ENCODE data around the gene LPO.

The LPO gene

DNA sequence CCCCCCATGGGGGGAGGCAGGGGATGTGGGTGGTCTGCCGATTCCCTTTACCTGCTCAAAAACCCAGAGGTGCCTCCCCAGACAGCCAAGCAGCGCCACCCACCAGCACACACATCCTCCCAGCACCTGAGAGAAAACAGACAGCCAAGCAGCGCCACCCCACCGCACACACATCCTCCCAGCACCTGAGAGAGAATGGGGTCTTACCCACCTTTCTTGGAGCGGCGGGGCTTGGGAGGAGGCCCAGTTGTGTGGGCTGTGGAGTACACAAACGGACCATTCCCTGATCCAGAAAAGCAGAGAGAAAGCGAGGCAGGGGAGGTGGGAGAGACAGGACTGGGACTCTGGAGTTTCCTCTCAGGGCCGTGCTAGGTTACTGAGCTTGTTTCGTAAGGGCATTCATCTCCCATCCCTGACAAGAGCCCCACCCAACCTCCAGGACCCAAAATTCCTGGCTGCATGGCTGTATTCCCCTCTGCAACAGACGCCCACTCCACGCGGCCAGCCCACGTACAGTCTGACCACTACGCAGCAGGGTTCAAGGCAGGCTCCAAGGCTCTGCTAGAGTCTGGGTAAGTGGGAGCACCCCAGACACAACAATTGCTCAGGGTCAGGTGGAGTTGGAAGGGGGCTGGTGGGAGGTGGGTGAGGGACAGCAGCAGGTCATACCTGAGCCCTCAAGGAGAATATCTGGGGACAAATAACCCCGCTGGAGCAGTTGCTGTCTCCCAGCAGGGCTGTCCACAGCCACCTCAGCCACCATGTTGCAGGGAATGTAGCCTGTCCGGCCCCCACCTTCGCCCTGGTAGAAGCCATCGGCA lies 68.0 kb downstream of the LPO start:
- Histone ChIP-seq H3K27me3 (ENCODE audit: control insufficient read depth in 1 of 2, insufficient read depth in 2 of 2, low read length in 2 of 2) (no peaks in the 10 kb centered on the region), H3K4me1 (ENCODE audit: control insufficient read depth, insufficient read depth, low read length) (no peaks in the 10 kb centered on the region), H3K9me3 (ENCODE audit: control insufficient read depth in 2 of 2, low read length in 2 of 2) (no peaks in the 10 kb centered on the region), H3K36me3 (ENCODE audit: control insufficient read depth in 2 of 2, insufficient read depth in 2 of 2, low read length in 2 of 2) (peaks cover 0 to 6% of the 10 kb centered on the region in 2 donors), H3K4me3 (ENCODE audit: low read length in 2 of 2) (no peak overlapping the region), H3K9ac (ENCODE audit: low read length in 2 of 2) (no peak overlapping the region), H3K27ac (ENCODE audit: low read length) (no peak overlapping the region)

DNA sequence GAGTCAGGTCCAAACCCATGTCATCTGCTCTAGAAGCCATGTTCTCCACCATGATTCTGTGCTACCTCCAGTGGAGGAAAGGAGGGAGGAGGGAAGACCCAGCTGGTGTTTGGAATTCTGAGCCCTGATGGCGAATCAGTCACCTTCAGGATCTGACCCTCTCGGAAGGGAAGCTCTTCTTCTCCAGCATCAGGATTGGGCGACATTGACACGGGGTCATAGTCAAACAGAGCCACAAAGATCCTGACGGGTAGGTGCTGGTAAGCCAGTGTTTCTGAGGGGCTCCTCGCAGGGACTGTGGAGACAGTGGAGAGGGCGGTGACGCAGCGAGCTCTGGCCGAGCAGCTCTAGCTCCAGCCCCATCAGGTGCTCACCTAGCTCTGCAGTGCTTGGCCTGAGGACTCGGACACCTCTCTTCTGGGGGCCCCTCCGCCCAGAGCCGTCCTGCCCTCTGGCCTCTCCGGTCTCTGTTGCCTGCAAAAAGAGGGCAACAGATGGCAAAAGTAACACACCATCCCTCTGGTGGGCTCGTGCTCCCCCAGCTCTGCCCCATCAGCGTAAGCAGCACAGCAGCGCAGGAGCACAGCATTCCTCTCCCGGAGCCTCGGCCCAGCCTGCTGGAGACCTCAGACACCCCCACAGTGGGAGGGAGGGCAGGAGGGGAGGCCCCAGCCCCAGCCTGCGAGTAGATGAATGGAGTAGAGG lies 69.2 kb downstream of the LPO start:
- Histone ChIP-seq H3K9me3 (ENCODE audit: control insufficient read depth in 2 of 2, low read length in 2 of 2) (no peaks in the 10 kb centered on the region), H3K27me3 (ENCODE audit: control insufficient read depth in 1 of 2, insufficient read depth in 2 of 2, low read length in 2 of 2) (no peaks in the 10 kb centered on the region), H3K9ac (ENCODE audit: low read length in 2 of 2) (no peak overlapping the region), H3K4me1 (ENCODE audit: control insufficient read depth, insufficient read depth, low read length) (no peaks in the 10 kb centered on the region), H3K4me3 (ENCODE audit: low read length in 2 of 2) (no peak overlapping the region), H3K27ac (ENCODE audit: low read length) (no peak overlapping the region), H3K36me3 (ENCODE audit: control insufficient read depth in 2 of 2, insufficient read depth in 2 of 2, low read length in 2 of 2) (peaks cover 0 to 6% of the 10 kb centered on the region in 2 donors)

DNA sequence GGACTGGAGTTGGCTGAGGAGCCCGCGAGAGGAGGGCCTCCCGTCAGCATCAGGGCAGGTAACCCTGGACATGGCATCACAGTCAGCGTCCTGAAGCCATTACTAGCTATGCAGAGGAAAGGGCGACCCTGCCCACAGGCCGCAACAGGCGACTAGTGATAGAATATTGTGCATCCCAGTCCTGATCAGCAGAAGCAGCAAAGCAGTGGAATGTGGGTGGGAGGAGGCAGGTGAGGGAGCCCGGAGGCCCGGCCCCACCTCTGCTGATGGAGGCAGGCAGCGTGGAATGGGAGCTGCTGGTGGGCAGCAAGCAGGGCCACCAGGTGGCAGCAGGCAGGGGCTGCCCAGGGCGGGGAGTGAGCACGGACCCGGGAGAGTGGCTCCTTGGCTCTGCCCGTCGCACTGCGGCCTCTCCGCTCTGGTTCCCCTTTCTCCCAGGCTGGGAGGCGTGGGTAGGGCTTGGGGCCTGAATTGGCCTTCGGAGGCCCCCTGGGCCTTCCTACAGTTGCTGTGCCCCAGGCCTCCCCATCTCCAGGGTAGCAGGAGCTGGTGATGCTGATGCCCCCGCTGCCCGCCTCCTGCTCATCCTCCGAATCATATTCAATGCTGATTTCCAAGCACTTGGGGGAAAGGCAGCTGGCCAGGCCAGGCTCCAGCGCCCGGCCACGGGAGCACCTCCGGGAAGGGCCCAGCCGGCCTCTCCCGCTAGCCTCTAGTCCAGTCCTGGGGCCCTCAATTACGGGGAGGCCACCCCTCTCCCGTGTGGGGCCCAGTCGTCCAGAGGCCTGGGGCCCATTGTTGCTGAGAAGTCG lies 70.0 kb downstream of the LPO start:
- Histone ChIP-seq H3K9me3 (ENCODE audit: control insufficient read depth in 2 of 2, low read length in 2 of 2) (no peaks in the 10 kb centered on the region), H3K4me3 (ENCODE audit: low read length in 2 of 2) (no peak overlapping the region), H3K27ac (ENCODE audit: low read length) (no peak overlapping the region), H3K9ac (ENCODE audit: low read length in 2 of 2) (no peak overlapping the region), H3K36me3 (ENCODE audit: control insufficient read depth in 2 of 2, insufficient read depth in 2 of 2, low read length in 2 of 2) (peaks cover 0 to 6% of the 10 kb centered on the region in 2 donors), H3K27me3 (ENCODE audit: control insufficient read depth in 1 of 2, insufficient read depth in 2 of 2, low read length in 2 of 2) (no peaks in the 10 kb centered on the region), H3K4me1 (ENCODE audit: control insufficient read depth, insufficient read depth, low read length) (no peaks in the 10 kb centered on the region)

DNA sequence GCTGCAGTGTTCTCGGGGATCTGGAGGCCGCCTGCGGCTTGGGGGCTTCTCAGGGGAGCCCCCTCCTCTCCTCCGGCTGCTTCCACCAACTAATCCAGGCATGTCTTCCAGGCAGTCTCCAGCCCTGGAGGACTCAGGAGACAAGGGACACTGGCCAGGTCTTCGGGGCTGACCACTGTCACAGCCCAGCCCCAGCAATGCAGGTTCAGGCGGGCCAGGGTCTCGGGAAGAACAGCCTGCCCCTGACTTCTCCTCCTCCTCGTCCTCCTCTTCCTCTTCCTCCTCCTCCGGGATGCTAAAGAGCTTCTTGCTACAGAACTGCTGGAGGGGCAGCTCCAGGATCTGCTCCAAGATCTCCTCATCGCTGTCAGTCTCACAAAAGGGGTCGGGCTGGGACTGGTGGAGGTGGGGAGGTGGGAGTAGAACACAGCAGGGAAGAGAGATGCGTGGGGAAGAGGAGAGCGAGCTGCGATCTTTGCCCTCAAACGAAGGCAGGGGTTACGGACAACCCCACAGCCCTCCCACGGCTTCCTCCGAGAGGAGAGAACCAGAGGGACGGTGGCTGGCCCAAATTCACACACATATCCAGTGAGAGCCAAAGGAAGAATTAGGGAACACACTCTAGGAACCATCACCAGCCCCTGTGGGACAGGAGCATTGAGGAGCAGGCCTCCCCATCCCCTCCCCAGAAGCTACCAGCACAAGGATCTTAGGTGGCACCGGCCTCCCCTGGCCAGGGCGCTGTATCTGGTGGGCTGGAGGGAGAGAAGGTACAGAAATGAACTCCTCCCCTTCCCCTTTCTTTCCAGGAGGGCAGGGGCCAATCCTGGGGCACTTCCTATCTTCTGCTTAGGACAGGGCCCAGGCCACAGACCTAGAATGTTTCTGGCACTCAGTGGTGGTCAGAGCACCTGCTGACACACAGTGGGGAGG lies 70.9 kb downstream of the LPO start:
- no peaks in the 10 kb centered on the region for H3K4me1 ChIP-seq (ENCODE audit: control insufficient read depth, insufficient read depth, low read length)
- peaks cover 0 to 6% of the 10 kb centered on the region in 2 donors for H3K36me3 ChIP-seq (ENCODE audit: control insufficient read depth in 2 of 2, insufficient read depth in 2 of 2, low read length in 2 of 2)
- H3K9ac ChIP-seq (ENCODE audit: low read length in 2 of 2) = no peak overlapping the region
- H3K27ac ChIP-seq (ENCODE audit: low read length) = no peak overlapping the region
- H3K9me3 ChIP-seq (ENCODE audit: control insufficient read depth in 2 of 2, low read length in 2 of 2) = no peaks in the 10 kb centered on the region
- no peaks in the 10 kb centered on the region for H3K27me3 ChIP-seq (ENCODE audit: control insufficient read depth in 1 of 2, insufficient read depth in 2 of 2, low read length in 2 of 2)
- no peak overlapping the region for H3K4me3 ChIP-seq (ENCODE audit: low read length in 2 of 2)

DNA sequence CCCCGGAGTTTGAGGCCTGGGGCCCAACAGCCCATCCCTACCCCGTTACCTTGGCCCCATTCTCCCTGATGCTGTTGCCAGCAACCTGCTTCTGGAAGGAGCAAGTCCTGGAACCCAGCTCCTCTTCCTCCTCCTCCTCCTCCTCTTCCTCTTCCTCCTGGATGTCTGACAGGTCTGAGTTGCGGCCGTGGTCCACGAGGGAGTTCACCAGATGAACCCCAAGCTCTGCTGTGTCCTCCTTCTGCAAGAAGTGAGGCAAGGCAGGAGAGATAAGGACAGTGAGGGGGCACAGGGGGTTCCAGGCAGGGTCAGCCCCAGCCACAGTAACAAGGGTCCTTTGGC lies 71.5 kb downstream of the LPO start:
- no peaks in the 10 kb centered on the region for H3K27me3 ChIP-seq (ENCODE audit: control insufficient read depth in 1 of 2, insufficient read depth in 2 of 2, low read length in 2 of 2)
- no peaks in the 10 kb centered on the region for H3K4me1 ChIP-seq (ENCODE audit: control insufficient read depth, insufficient read depth, low read length)
- peaks cover 0 to 7% of the 10 kb centered on the region in 2 donors for H3K36me3 ChIP-seq (ENCODE audit: control insufficient read depth in 2 of 2, insufficient read depth in 2 of 2, low read length in 2 of 2)
- no peak overlapping the region for H3K27ac ChIP-seq (ENCODE audit: low read length)
- H3K4me3 ChIP-seq (ENCODE audit: low read length in 2 of 2) = no peak overlapping the region
- H3K9me3 ChIP-seq (ENCODE audit: control insufficient read depth in 2 of 2, low read length in 2 of 2) = no peaks in the 10 kb centered on the region
- H3K9ac ChIP-seq (ENCODE audit: low read length in 2 of 2) = no peak overlapping the region

DNA sequence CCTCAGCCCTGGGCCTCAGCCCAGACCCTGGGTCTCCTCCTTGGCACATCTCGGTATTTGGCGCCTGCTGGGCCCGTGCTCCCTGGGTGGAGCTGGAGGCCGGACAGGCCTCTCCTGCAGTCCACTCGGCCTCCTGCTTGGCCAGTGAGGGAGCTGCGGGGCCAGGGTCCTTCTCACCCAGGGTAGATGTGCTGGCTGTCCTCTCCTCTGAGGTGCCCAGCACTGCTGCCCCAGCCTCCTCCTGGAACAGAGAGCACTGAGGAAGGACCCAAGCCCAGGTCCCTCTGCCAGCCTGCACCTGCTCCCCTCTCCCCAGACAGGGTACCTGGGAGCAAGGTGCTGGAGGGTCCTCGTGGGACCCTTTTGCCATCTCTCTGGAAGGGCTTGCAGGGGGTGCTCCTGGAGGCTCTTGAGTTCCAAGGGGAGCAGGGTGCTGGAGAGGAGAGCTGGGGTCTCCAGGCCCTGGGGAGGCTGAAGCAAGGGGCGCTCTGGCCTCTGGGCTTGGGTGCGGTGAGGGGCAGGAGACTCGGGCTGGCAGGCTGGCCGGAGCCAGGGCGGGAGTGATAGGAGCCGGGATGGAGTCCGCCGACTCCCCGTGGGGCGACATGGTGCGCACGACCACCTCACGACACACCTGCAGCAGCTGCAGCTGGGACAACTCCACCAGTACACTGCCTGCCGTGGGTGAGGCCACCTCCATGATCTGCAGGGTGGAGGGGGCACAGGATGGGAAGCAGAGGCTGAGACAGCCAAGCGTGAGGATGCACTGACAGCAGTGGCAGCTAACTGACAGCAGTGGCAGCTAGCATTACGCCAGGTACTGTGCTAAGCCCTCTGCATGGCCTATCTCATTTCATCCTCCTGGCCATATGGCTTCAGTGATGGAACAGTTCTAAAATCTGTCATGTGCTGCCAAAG lies 72.4 kb downstream of the LPO start:
- H3K4me1 ChIP-seq (ENCODE audit: control insufficient read depth, insufficient read depth, low read length) = no peaks in the 10 kb centered on the region
- no peak overlapping the region for H3K27ac ChIP-seq (ENCODE audit: low read length)
- no peak overlapping the region for H3K4me3 ChIP-seq (ENCODE audit: low read length in 2 of 2)
- H3K36me3 ChIP-seq (ENCODE audit: control insufficient read depth in 2 of 2, insufficient read depth in 2 of 2, low read length in 2 of 2) = peaks cover 0 to 10% of the 10 kb centered on the region in 2 donors
- no peaks in the 10 kb centered on the region for H3K9me3 ChIP-seq (ENCODE audit: control insufficient read depth in 2 of 2, low read length in 2 of 2)
- no peaks in the 10 kb centered on the region for H3K27me3 ChIP-seq (ENCODE audit: control insufficient read depth in 1 of 2, insufficient read depth in 2 of 2, low read length in 2 of 2)
- no peak overlapping the region for H3K9ac ChIP-seq (ENCODE audit: low read length in 2 of 2)

DNA sequence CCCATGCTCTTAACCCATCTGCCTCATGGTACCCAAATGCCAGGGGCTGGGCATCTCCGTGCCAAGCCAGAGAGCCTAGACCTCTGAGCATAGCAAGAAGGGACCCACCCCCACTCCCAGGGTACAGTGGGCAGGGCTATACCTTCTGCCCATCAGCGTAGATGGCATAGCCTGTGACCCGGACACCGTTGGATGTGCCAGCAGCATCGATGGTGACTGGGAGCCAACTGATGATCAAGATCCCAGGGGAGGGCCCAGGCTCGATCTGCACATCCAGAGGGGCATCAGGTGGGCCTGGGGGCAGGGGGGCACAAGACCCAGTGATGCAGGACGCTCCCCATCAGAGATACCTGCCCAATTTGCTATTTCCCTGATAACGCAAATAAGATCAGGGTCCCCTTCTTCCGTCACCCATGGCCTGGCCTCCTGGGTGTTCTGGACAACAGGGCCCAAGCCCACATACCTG lies 73.1 kb downstream of the LPO start:
- Histone ChIP-seq H3K4me1 (ENCODE audit: control insufficient read depth, insufficient read depth, low read length) (no peaks in the 10 kb centered on the region), H3K27ac (ENCODE audit: low read length) (no peak overlapping the region), H3K9ac (ENCODE audit: low read length in 2 of 2) (no peak overlapping the region), H3K27me3 (ENCODE audit: control insufficient read depth in 1 of 2, insufficient read depth in 2 of 2, low read length in 2 of 2) (no peaks in the 10 kb centered on the region), H3K9me3 (ENCODE audit: control insufficient read depth in 2 of 2, low read length in 2 of 2) (no peaks in the 10 kb centered on the region), H3K36me3 (ENCODE audit: control insufficient read depth in 2 of 2, insufficient read depth in 2 of 2, low read length in 2 of 2) (peaks cover 0 to 10% of the 10 kb centered on the region in 2 donors), H3K4me3 (ENCODE audit: low read length in 2 of 2) (no peak overlapping the region)

- Histone ChIP-seq H3K9me3 (ENCODE audit: control insufficient read depth in 2 of 2, low read length in 2 of 2) (no peaks in the 10 kb centered on the region), H3K36me3 (ENCODE audit: control insufficient read depth in 2 of 2, insufficient read depth in 2 of 2, low read length in 2 of 2) (peaks cover 0 to 10% of the 10 kb centered on the region in 2 donors), H3K27me3 (ENCODE audit: control insufficient read depth in 1 of 2, insufficient read depth in 2 of 2, low read length in 2 of 2) (no peaks in the 10 kb centered on the region), H3K27ac (ENCODE audit: low read length) (no peak overlapping the region), H3K4me3 (ENCODE audit: low read length in 2 of 2) (no peak overlapping the region), H3K9ac (ENCODE audit: low read length in 2 of 2) (no peak overlapping the region), H3K4me1 (ENCODE audit: control insufficient read depth, insufficient read depth, low read length) (no peaks in the 10 kb centered on the region)
These were observed 73.7 kb downstream of the LPO start for GRCh38 chr17:58312021-58312630.

GRCh38 chr17:58312829-58313228 lies 74.4 kb downstream of the LPO start:
- peaks cover 0 to 4% of the 10 kb centered on the region in 2 donors for H3K36me3 ChIP-seq (ENCODE audit: control insufficient read depth in 2 of 2, insufficient read depth in 2 of 2, low read length in 2 of 2)
- H3K27me3 ChIP-seq (ENCODE audit: control insufficient read depth in 1 of 2, insufficient read depth in 2 of 2, low read length in 2 of 2) = no peaks in the 10 kb centered on the region
- H3K4me3 ChIP-seq (ENCODE audit: low read length in 2 of 2) = no peak overlapping the region
- no peaks in the 10 kb centered on the region for H3K4me1 ChIP-seq (ENCODE audit: control insufficient read depth, insufficient read depth, low read length)
- no peaks in the 10 kb centered on the region for H3K9me3 ChIP-seq (ENCODE audit: control insufficient read depth in 2 of 2, low read length in 2 of 2)
- H3K9ac ChIP-seq (ENCODE audit: low read length in 2 of 2) = no peak overlapping the region
- H3K27ac ChIP-seq (ENCODE audit: low read length) = no peak overlapping the region

Data from stomach smooth muscle (tissue), 2 donors.